HL-60/S4 treated with phorbol 12-myristate 13-acetate at 8.2 ng/mL for 4 days and 3 days (cell line): ENCODE measurements around the gene CDH23.

Experiments
- in situ Hi-C: fragments of 300-500 bp; cut with MboI; formaldehyde crosslinking; loops from 2 replicates; pipeline ENCODE4 v1.15.0; 2022; ENCODE audit warnings: low sequenced_read_pairs

Gene CDH23

GRCh38 chr10:71711052-71711623 is 314.4 kb downstream of the CDH23 start:
- in situ Hi-C loops: no loop called here

GRCh38 chr10:71712170-71712569 is 315.4 kb downstream of the CDH23 start:
- in situ Hi-C loops: no loop called here

GRCh38 chr10:71712572-71713134 is 315.9 kb downstream of the CDH23 start:
- in situ Hi-C loops: no loop called here

GRCh38 chr10:71713135-71714030 is 316.7 kb downstream of the CDH23 start:
- in situ Hi-C loops: no loop called here

GRCh38 chr10:71714031-71714410 is 317.3 kb downstream of the CDH23 start:
- in situ Hi-C loops: no loop called here

GRCh38 chr10:71714592-71714991 is 317.9 kb downstream of the CDH23 start:
- in situ Hi-C loops: no loop called here

GRCh38 chr10:71715026-71715425 is 318.3 kb downstream of the CDH23 start:
- in situ Hi-C loops: no loop called here

GRCh38 chr10:71715860-71716259 is 319.1 kb downstream of the CDH23 start:
- in situ Hi-C loops: no loop called here

- in situ Hi-C loops: no loop called here
Observed at GRCh38 chr10:71716426-71716825, 319.7 kb downstream of the CDH23 start.

GRCh38 chr10:71717056-71717455 is 320.3 kb downstream of the CDH23 start:
- in situ Hi-C loops: no loop called here

- in situ Hi-C loops: no loop called here
Observed at GRCh38 chr10:71717551-71717951, 320.8 kb downstream of the CDH23 start.

GRCh38 chr10:71718165-71718698 is 321.5 kb downstream of the CDH23 start:
- in situ Hi-C loops: no loop called here

- in situ Hi-C loops: no loop called here
Observed at GRCh38 chr10:71719042-71719441, 322.3 kb downstream of the CDH23 start.

GRCh38 chr10:71719464-71720201 is 322.9 kb downstream of the CDH23 start, which contains the start of gene C10orf105:
Gene C10orf105, minus strand, starts transcription at chr10:71719778. Its CDS starts 3,441 bp downstream, at chr10:71716337.
- in situ Hi-C loops: no loop called here

GRCh38 chr10:71720288-71720687 is 323.6 kb downstream of the CDH23 start:
- in situ Hi-C loops: no loop called here

- in situ Hi-C loops: no loop called here
Observed at GRCh38 chr10:71721313-71721712, 324.6 kb downstream of the CDH23 start.

- in situ Hi-C loops: no loop called here
Observed at GRCh38 chr10:71722849-71723248, 326.1 kb downstream of the CDH23 start.

- in situ Hi-C loops: no loop called here
Observed at GRCh38 chr10:71723311-71723710, 326.6 kb downstream of the CDH23 start.

- in situ Hi-C loops: no loop called here
Observed at GRCh38 chr10:71724539-71724938, 327.8 kb downstream of the CDH23 start.

- in situ Hi-C loops: no loop called here
Observed at GRCh38 chr10:71725249-71725648, 328.5 kb downstream of the CDH23 start.

- in situ Hi-C loops: no loop called here
Observed at GRCh38 chr10:71725998-71726579, 329.4 kb downstream of the CDH23 start.
